HepG2 (cell line): ENCODE measurements around the gene ARL10. TPM values are rescaled to one million over a fixed set of nuclear protein-coding genes. Genes with fewer than 3 reads are reported as not detected.

Experiments used
- AGO2 ChIP-seq: fragments of 200-400 bp; formaldehyde crosslinking; optimal IDR thresholded peaks from 2 replicates; pipeline ENCODE3; 2017; ENCODE audit warnings: mild to moderate bottlenecking, low read depth, low read length, moderate library complexity
- CBFB ChIP-seq: sonication (generic); formaldehyde crosslinking; IDR thresholded peaks from 2 replicates; pipeline ENCODE4 v1.4.0; 2020; ENCODE audit warnings: missing genetic modification reagents
- GLI4 ChIP-seq: sonication (generic); formaldehyde crosslinking; IDR thresholded peaks from 2 replicates; pipeline ENCODE4 v1.5.1; 2020; ENCODE audit warnings: missing genetic modification reagents, mild to moderate bottlenecking, moderate library complexity, borderline replicate concordance
- HNF4A ChIP-seq: sonication (generic); formaldehyde crosslinking; IDR thresholded peaks from 2 replicates; pipeline ENCODE4 v1.4.0; 2020; ENCODE audit warnings: missing genetic modification reagents
- KDM5B ChIP-seq: sonication (generic); formaldehyde crosslinking; IDR thresholded peaks from 2 replicates; pipeline ENCODE4 v1.4.0; 2020; ENCODE audit warnings: missing genetic modification reagents, mild to moderate bottlenecking, borderline replicate concordance
- MTERF4 ChIP-seq: sonication (generic); formaldehyde crosslinking; IDR thresholded peaks from 2 replicates; pipeline ENCODE4 v1.8.0; 2023; ENCODE audit warnings: mild to moderate bottlenecking, missing genetic modification reagents
- PCBP2 ChIP-seq: fragments of 200-400 bp; formaldehyde crosslinking; optimal IDR thresholded peaks from 2 replicates; pipeline ENCODE3; 2018; ENCODE audit warnings: low read length, low read depth; ENCODE audit not compliant: poor library complexity, severe bottlenecking
- PRMT3 ChIP-seq: sonication (generic); formaldehyde crosslinking; IDR thresholded peaks from 2 replicates; pipeline ENCODE4 v1.8.1; 2022; ENCODE audit warnings: low read depth, mild to moderate bottlenecking, moderate library complexity, missing genetic modification reagents, borderline replicate concordance
- SOX6 ChIP-seq, 2 experiments: fragments of 450-650 bp in 1 of 2; sonication (generic) in 1 of 2; formaldehyde crosslinking in 1 of 2; IDR thresholded peaks; 2 replicates each; pipeline versions ENCODE4 v1.4.0 to v1.6.1; 2017 to 2020; ENCODE audit warnings: antibody characterized with exemption in 1 of 2, mild to moderate bottlenecking in 1 of 2, missing genetic modification reagents in 1 of 2
- SP2 ChIP-seq: sonication (generic); formaldehyde crosslinking; IDR thresholded peaks from 2 replicates; pipeline ENCODE4 v1.5.1; 2020; ENCODE audit warnings: mild to moderate bottlenecking, missing genetic modification reagents
- TIGD3 ChIP-seq: sonication (generic); formaldehyde crosslinking; IDR thresholded peaks from 2 replicates; pipeline ENCODE4 v1.5.1; 2020; ENCODE audit warnings: mild to moderate bottlenecking, missing genetic modification reagents, borderline replicate concordance
- ZC3H13 ChIP-seq: sonication (generic); formaldehyde crosslinking; IDR thresholded peaks from 2 replicates; pipeline ENCODE4 v1.8.1; 2023; ENCODE audit warnings: mild to moderate bottlenecking, missing genetic modification reagents, moderate library complexity
- ZHX1 ChIP-seq: sonication (generic); formaldehyde crosslinking; IDR thresholded peaks from 2 replicates; pipeline ENCODE4 v1.8.1; 2022; ENCODE audit warnings: low read depth, mild to moderate bottlenecking, missing genetic modification reagents
- ZHX2 ChIP-seq, 2 experiments: sonication (generic) in 1 of 2; formaldehyde crosslinking in 1 of 2; IDR thresholded peaks; 2 replicates each; pipeline versions ENCODE4 v1.6.1 to v1.9.0; 2014 to 2022; ENCODE audit warnings: antibody characterized with exemption in 1 of 2, borderline replicate concordance in 1 of 2, inconsistent platforms in 1 of 2, low read depth in 1 of 2, missing genetic modification reagents in 1 of 2
- ZIK1 ChIP-seq: sonication (generic); formaldehyde crosslinking; IDR thresholded peaks from 2 replicates; pipeline ENCODE4 v1.5.0; 2020; ENCODE audit warnings: mild to moderate bottlenecking, low read depth, missing genetic modification reagents, borderline replicate concordance
- polyA plus RNA-seq, 8 experiments: library from polyadenylated mRNA; depleted of rRNA in 3 of 8; stranded (reverse) in 7 of 8; unstranded in 1 of 8; fragments of >200 nt; fragmentation: Illumina TruSeq in 4 of 8; extraction: Trizol in 4 of 8; gene quantifications; 2 replicates each; pipeline versions ENCODE4 v1.2.1 to v1.2.3, GENCODE V29; 2011 to 2016; ENCODE audit warnings: low read depth in 4 of 8, missing spikeins in 1 of 8, mixed read lengths in 1 of 8; ENCODE audit not compliant: insufficient read depth in 1 of 8
- total RNA-seq, 5 experiments: library from RNA; depleted of rRNA; stranded (reverse); fragments of >200 nt; fragmentation: Illumina TruSeq; extraction: Trizol; gene quantifications; 2 replicates each; pipeline ENCODE4 v1.2.3, GENCODE V29; 2016; ENCODE audit warnings: low read depth in 1 of 5

Gene ARL10
- total and polyA plus RNA-seq, 2 of the 13 experiments (the other 11 are each of a cell fraction or from before 2014, with no cell fraction given) = 0.18 to 0.50 TPM

- peak; percentile 42; the same call in 1 of the 2 replicates for TF ChIP-seq CBFB (CRISPR knock-in tag)
- TF ChIP-seq ZHX2 (IDR thresholded peaks at IDR 0.05; ENCODE audit: low read depth) = peak; percentile 71; the same call in 1 of the 2 replicates
- peak; percentile 42; the same call in 1 of the 2 replicates for TF ChIP-seq ZHX2 (CRISPR knock-in tag; IDR thresholded peaks at IDR 0.05; ENCODE audit: borderline replicate concordance)
- peak; percentile 15 for TF ChIP-seq PCBP2
- peak; percentile 9; the same call in 1 of the 2 replicates for TF ChIP-seq HNF4A
- peak; percentile 78 for TF ChIP-seq SP2
- 0 out of 2 replicates have a peak, but pooled peaks have one; percentile 83 for TF ChIP-seq ZHX1 (CRISPR knock-in tag)
- no peak for TF ChIP-seq SOX6 (IDR thresholded peaks at IDR 0.05)
- TF ChIP-seq SOX6 (CRISPR knock-in tag; IDR thresholded peaks at IDR 0.05) = no peak; the same call in 1 of the 2 replicates
- TF ChIP-seq GLI4 = peak; percentile 74; the same call in 1 of the 2 replicates
- no peak for TF ChIP-seq TIGD3 (CRISPR knock-in tag)
- 0 out of 2 replicates have a peak, but pooled peaks have one; percentile 3 for TF ChIP-seq ZC3H13 (CRISPR knock-in tag)
- TF ChIP-seq KDM5B = peak; percentile 73; the same call in 1 of the 2 replicates
- TF ChIP-seq AGO2 = no peak
- peak; percentile 90; the same call in 1 of the 2 replicates for TF ChIP-seq ZIK1 (CRISPR knock-in tag)
- no peak for TF ChIP-seq MTERF4 (CRISPR knock-in tag)
- peak; percentile 72; the same call in 1 of the 2 replicates for TF ChIP-seq PRMT3 (CRISPR knock-in tag)
Measured at GRCh38 chr5:176388444-176389134, 23.3 kb downstream of the ARL10 start, which contains the start of the genes HIGD2A and NOP16 (continued).
